Heart left ventricle (tissue), 13 donors: Measurements from ENCODE around the gene THOC5.

ENCODE experiments used
- CTCF ChIP-seq, 12 donors: fragments of 200-600 bp; sonication (generic) in 4 of 12; IDR thresholded peaks; one replicate each; pipeline versions ENCODE4 v1.5.0 to v1.8.0; 2018 to 2022; ENCODE audit warnings: antibody characterized with exemption in 12 of 12, mild to moderate bottlenecking in 5 of 12
- POLR2A ChIP-seq, 2 donors: fragments of 450-650 bp; IDR thresholded peaks; one replicate each; pipeline ENCODE4 v1.6.1; 2017; ENCODE audit warnings: antibody characterized with exemption in 2 of 2, mild to moderate bottlenecking in 2 of 2, moderate library complexity in 2 of 2
- donor health status: ischemic (EF 13 %, LVEDD 7.1; RV severe dilation, severe dysfunction).
- donor health status: DM: no; HTN: yes; CAD: no.
- donor health status: DM: no; HTN: no; CAD: no.
- donor health status: ischemic (EF 25% LVEDD 6.9; RV normal size, moderate dysfunction).
- donor health status: ischemic (EF 25% LVEDD 5.7; RV mildly dilated, moderate dysfunction).
- donor health status: ischemic (EF 35%, LVEDD 5.7; RV mildly dilated, moderate dysfunction).
- donor health status: nonischemic (EF 11% LVEDD 7.7; RV severe dilation, severe dysfunction).
- donor health status: DM: yes; HTN: yes; CAD: no.
- donor health status: PGD.
- donor health status: ischemic (EF 29% LVEDD 5.4; RV normal size, mild dysfunction).
- donor health status: nonischemic (EF 23%, LVEDD 6.1; RV moderate dilation, normal function).

DNA sequence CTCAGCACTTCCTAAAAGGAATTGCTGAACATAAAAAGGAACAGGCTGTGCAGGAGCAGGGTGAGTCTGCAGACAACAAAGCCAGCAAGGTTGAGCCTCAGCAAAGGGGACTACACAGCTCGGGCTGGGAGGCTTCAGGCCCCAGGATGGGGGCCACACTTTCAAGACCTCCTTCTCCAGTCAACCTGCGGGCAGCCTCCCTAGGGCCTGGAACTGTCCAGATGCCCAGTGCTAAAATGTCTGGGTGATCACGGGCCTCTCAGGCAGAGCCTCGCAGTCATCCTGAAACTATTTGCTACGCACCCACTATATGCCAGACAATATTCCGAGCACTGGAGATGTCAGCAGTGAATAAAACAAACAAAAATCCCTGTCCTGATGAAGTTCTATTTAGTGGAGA lies 77.4 kb downstream of the THOC5 start:
- TF ChIP-seq CTCF (IDR thresholded peaks at IDR 0.05), result no peak
- no peak for TF ChIP-seq POLR2A (IDR thresholded peaks at IDR 0.05)
